ENCODE measurements around the gene LCN15.
A peak's percentile ranks its signal among the peaks of the same experiment; 100 is the strongest.
"Not testable (repeated sequence)": the region's sequence is repeated elsewhere in the genome, so short reads cannot be mapped to it uniquely, and the experiment has no call there.

Gene LCN15

GRCh38 chr9:136713550-136713949 is 50.8 kb downstream of the LCN15 start:
- H3K4me3 ChIP-seq (ENCODE audit: low read depth in 1 of 2, low read length in 2 of 2): peak overlapping the region in 1 of 2 donors; percentile 55

GRCh38 chr9:136712690-136713544 is 51.4 kb downstream of the LCN15 start:
- H3K27me3 ChIP-seq (ENCODE audit: low read depth, low read length): peaks cover 13% of the 10 kb centered on the region

More at GRCh38 chr9:136713550-136713949, 50.8 kb downstream of the LCN15 start:
- Histone ChIP-seq H3K27me3 (ENCODE audit: low read depth, low read length) (peaks cover 13% of the 10 kb centered on the region), H3K9me3 (ENCODE audit: control insufficient read depth in 1 of 2, low read length in 2 of 2) (no peaks in the 10 kb centered on the region), H3K27ac (ENCODE audit: low read length) (no peak overlapping the region), H3K4me1 (ENCODE audit: control insufficient read depth in 1 of 2, insufficient read depth in 2 of 2, low read length in 2 of 2) (peaks cover 0 to 17% of the 10 kb centered on the region in 2 donors), H3K36me3 (ENCODE audit: control insufficient read depth in 1 of 2, insufficient read depth in 2 of 2, low read length in 2 of 2) (no peaks in the 10 kb centered on the region)

GRCh38 chr9:136711751-136712689 is 52.3 kb downstream of the LCN15 start, which contains the start of gene DIPK1B:
DIPK1B (plus strand) TSS chr9:136712572; CDS start chr9:136712666, 94 bp downstream.
- H3K27me3 ChIP-seq (ENCODE audit: low read depth, low read length): peaks cover 13% of the 10 kb centered on the region
- H3K36me3 ChIP-seq (ENCODE audit: control insufficient read depth in 1 of 2, insufficient read depth in 2 of 2, low read length in 2 of 2): no peaks in the 10 kb centered on the region
- no peak within 1 kb of the TSS for H3K27ac ChIP-seq (ENCODE audit: low read length)
- H3K4me1 ChIP-seq (ENCODE audit: control insufficient read depth in 1 of 2, insufficient read depth in 2 of 2, low read length in 2 of 2): peaks cover 0 to 17% of the 10 kb centered on the region in 2 donors
- H3K9me3 ChIP-seq (ENCODE audit: control insufficient read depth in 1 of 2, low read length in 2 of 2): no peaks in the 10 kb centered on the region
- H3K4me3 ChIP-seq (ENCODE audit: low read depth in 1 of 2, low read length in 2 of 2): peak within 1 kb of the TSS in 1 of 2 donors; percentile 57

More at GRCh38 chr9:136712690-136713544, 51.4 kb downstream of the LCN15 start:
- Histone ChIP-seq H3K36me3 (ENCODE audit: control insufficient read depth in 1 of 2, insufficient read depth in 2 of 2, low read length in 2 of 2) (no peaks in the 10 kb centered on the region), H3K27ac (ENCODE audit: low read length) (no peak overlapping the region), H3K4me1 (ENCODE audit: control insufficient read depth in 1 of 2, insufficient read depth in 2 of 2, low read length in 2 of 2) (peaks cover 0 to 17% of the 10 kb centered on the region in 2 donors), H3K9me3 (ENCODE audit: control insufficient read depth in 1 of 2, low read length in 2 of 2) (no peaks in the 10 kb centered on the region), H3K4me3 (ENCODE audit: low read depth in 1 of 2, low read length in 2 of 2) (peak overlapping the region in 1 of 2 donors; percentile 55)

GRCh38 chr9:136711219-136711648 is 53.1 kb downstream of the LCN15 start:
- H3K4me3 ChIP-seq (ENCODE audit: low read depth in 1 of 2, low read length in 2 of 2): not testable (repeated sequence)
- H3K27me3 ChIP-seq (ENCODE audit: low read depth, low read length): peaks cover 13% of the 10 kb centered on the region

GRCh38 chr9:136710543-136710942 is 53.8 kb downstream of the LCN15 start:
- Histone ChIP-seq H3K4me3 (ENCODE audit: low read depth in 1 of 2, low read length in 2 of 2) (no peak overlapping the region), H3K4me1 (ENCODE audit: control insufficient read depth in 1 of 2, insufficient read depth in 2 of 2, low read length in 2 of 2) (peaks cover 0 to 17% of the 10 kb centered on the region in 2 donors), H3K27ac (ENCODE audit: low read length) (no peak overlapping the region), H3K9me3 (ENCODE audit: control insufficient read depth in 1 of 2, low read length in 2 of 2) (no peaks in the 10 kb centered on the region), H3K36me3 (ENCODE audit: control insufficient read depth in 1 of 2, insufficient read depth in 2 of 2, low read length in 2 of 2) (no peaks in the 10 kb centered on the region), H3K27me3 (ENCODE audit: low read depth, low read length) (peaks cover 13% of the 10 kb centered on the region)

More at GRCh38 chr9:136711219-136711648, 53.1 kb downstream of the LCN15 start:
- peaks cover 0 to 17% of the 10 kb centered on the region in 2 donors for H3K4me1 ChIP-seq (ENCODE audit: control insufficient read depth in 1 of 2, insufficient read depth in 2 of 2, low read length in 2 of 2)
- H3K27ac ChIP-seq (ENCODE audit: low read length); H3K36me3 ChIP-seq (ENCODE audit: control insufficient read depth in 1 of 2, insufficient read depth in 2 of 2, low read length in 2 of 2); H3K9me3 ChIP-seq (ENCODE audit: control insufficient read depth in 1 of 2, low read length in 2 of 2): not testable (repeated sequence)

Measured in muscle layer of duodenum (tissue), 2 donors.